CD4-positive, alpha-beta T cell treated with Interleukin-15 for 4 hours (primary cell): Measurements from ENCODE around the gene YKT6.
"Not testable (repeated sequence)": the region's sequence is repeated elsewhere in the genome, so short reads cannot be mapped to it uniquely, and the experiment has no call there.

Source experiments
- DNase-seq: peaks from one replicate; pipeline ENCODE4 v3.0.0-alpha.2; 2020; ENCODE audit warnings: low spot score

YKT6 gene

DNA sequence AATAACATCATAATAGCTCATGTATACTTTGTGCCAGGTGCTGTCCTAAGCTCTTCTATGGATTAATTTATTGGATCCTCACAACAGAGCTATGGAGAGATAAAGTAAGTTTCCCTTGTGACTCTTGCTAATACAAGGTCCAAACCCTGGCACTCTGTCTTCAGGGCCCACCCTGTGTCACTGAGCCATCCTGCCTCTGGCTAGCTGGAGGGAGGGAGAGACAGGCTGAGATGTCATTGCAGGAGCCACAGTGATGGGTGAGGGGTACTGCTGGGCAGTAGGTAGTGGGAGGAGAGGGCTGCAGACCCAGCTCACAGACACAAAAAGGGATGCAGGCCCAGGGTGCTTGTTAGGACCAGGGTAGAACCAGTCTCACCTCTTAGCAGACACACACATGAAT lies 28.4 kb upstream of the YKT6 start:
- DNase-seq: no peak

DNA sequence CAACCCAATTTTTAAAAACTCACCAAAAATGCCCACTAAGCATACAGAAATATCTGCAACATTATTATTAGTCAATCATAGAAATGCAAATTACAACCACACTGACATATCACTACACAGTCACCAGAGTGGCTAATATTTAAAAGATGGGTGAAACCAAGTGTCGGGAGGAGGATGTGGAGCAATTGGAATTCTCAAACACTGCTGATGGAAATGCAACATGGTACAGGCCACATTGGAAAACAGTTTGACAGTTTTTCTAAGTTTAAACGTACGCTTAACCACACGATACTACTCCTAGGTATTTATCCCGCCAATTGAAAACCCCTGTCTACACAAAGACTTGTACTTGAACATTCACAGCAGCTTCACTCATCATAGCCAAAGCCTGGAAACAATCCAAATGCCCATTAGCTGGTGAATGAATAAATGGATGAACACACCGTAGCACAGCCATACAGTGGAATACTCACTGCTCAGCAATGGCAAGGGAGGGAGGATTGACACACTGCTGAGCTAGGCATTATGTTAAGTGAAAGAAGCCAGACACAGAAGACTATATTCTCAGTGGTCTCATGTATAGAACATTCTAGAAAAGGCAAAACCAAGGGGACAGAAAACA lies 27.9 kb upstream of the YKT6 start:
- no peak for DNase-seq

- no peak for DNase-seq
Observed at GRCh38 chr7:44173911-44174693, 26.7 kb upstream of the YKT6 start.

DNA sequence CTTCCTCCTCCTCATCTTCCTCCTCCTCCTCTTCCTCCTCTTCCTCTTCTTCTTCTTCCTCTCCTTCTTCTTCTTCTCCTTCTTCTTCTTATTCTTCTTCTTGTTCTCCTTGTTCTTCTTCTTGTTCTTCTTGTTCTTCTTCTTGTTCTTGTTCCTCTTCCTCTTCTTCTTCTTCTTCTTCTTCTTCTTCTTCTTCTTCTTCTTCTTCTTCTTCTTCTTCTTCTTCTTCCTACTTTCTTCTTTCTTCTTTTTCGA lies 26.2 kb upstream of the YKT6 start:
- not testable (repeated sequence) for DNase-seq

DNA sequence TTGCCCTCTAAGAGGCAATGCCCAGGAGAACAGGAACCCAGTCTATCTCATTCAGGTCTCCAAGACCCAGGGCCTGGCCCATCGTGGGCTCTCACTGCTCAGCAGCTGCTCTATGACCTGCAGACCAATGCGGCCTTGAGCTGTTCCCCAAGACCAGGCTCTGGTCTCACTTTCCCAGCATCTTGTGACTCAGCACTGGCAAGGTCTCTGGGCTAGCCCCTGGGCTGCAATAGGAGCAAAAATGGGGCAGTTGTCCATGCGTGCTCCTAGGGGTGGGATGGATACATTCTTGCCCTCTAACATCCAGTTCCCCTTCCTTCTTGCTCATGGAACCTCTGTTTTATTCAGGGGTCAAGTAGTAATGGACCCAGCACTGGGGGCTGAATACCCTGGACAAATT lies 25.0 kb upstream of the YKT6 start:
- DNase-seq: no peak

GRCh38 chr7:44176486-44176885 lies 24.3 kb upstream of the YKT6 start:
- no peak for DNase-seq

DNA sequence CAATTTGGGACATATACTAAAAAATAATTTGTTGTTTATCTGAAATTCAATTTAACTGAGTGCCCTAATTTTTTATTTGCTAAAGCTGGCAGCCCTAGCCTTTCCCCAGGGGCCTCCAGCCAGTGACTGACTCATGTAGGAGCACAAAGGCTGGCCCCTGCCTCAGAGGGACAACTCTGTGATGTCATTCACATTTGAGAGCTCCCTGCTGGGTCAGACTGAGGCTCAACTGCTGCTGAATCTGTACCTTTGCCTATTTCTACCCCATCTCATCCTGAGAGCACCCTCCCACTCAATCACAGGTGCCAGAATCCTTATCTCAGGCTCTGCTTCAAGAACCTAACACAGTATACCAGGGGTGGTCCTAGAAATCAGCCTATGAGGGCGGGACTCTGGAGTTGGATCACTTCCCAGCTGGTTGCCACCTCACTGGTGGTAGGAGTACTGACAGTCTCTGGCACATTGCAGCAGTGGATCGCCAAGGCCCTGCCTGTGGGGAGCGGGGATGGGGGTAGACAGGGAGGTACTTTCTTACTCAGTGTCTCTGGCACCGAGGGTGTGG lies 23.1 kb upstream of the YKT6 start:
- DNase-seq: no peak

GRCh38 chr7:44180631-44181030 lies 20.1 kb upstream of the YKT6 start:
- no peak for DNase-seq

DNA sequence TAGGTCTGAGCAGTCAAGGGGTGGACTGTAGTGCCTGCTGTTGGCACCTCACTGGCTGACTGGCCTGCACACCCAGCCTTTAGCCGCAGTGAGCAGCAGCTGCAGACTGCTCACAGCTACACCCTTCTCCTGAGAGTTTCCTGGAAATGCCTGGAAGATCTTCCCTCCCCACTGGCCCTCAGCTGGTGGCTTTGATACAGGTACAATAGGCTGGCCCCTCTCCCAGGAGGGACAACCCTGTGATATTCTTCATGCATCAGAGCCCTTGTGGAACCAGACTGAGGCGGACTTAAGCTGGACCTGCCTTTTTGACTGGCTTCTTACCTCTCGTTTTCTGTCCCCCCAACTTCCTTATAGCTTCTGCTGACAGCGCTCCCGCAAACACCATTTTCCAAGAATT lies 18.0 kb upstream of the YKT6 start:
- no peak for DNase-seq

DNA sequence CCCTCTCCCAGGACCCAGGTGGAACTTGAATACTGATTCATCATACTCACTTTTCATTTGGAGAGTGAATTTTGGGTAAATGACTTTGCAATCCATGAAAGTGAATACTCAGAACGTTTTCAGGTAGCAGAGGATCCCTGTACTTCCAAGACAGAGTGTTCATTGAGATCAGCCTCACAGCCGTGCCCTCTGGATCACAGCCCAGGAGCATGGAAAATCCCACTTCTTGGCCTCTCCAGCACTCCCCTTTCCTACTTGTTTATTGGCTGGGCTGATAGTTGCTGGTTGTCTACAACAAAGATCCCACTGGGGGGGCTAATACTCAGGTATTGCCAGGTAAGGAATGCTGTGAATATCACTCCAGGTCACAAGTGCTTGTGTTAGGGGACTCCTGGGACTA lies 17.4 kb upstream of the YKT6 start:
- DNase-seq: no peak

DNA sequence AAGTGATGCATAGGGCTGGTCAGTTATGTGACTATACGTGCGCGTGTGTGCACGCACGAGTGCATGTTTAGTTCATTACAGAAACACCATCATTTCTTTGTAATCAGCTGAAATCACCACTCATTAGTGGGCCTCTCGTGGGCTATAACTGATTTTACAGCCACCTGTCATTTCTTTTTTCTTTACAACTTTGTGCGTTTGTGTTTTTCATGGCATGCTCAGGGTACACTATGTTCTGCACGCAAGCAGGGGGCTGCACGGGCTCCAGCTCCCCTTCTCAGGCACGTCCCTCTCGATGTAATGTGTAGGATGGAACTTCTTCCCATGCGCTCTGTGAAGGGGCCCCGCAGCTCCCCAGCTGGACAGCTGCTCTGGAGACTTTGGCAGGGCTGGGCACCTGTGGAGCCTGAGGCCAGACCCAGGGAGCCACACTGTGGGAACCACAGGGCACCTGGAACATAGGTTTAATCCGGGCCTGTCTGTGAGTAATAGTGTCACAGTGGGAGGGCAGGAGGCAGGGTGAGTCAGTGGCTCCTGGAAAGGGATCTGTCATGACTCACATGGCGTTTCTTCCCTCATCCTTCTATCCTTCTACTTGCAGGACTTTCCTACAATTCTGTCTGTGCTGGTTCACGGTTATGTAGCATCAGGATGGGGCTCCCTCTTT lies 16.4 kb upstream of the YKT6 start:
- DNase-seq: no peak

- no peak for DNase-seq
Observed at GRCh38 chr7:44184873-44185446, 15.8 kb upstream of the YKT6 start.

DNA sequence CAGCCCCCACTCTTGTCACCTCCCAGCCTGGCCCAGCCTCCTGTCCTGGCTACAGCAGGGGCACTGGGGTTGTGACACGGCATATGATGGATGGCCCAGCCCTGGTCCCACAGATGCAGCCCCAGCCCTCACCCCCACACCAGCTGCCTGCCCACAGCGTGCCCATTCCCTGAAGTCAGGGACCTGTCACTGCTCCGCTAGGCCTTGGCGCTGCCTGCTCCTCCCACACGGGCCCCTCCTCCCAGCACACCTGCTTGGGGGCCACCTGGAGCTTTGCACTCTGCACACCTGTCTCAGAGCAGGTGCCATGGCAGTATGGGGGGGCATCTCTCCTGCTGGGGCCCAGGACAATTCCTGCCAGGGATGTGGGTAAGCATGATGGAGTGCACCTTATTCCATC lies 15.0 kb upstream of the YKT6 start:
- DNase-seq: no peak

DNA sequence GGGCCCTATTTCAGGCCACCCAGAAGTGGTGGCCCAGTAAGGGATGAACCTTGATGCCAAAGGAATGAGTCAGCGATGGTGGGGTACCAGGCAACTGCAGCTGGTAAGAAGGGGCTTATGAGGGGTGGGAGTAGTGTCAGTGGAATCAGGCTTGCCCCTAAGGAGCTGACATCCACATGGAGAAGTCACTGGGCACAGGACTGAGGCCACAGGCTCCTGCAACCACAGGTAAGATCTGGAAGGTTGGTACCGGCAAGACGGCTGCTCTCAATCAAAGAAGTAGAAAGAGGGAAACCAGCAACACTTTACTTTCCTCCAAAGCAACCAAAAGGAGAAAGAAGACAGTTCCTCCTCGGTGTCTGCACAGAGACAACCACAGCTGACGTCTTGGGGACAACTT lies 14.0 kb upstream of the YKT6 start:
- no peak for DNase-seq

DNA sequence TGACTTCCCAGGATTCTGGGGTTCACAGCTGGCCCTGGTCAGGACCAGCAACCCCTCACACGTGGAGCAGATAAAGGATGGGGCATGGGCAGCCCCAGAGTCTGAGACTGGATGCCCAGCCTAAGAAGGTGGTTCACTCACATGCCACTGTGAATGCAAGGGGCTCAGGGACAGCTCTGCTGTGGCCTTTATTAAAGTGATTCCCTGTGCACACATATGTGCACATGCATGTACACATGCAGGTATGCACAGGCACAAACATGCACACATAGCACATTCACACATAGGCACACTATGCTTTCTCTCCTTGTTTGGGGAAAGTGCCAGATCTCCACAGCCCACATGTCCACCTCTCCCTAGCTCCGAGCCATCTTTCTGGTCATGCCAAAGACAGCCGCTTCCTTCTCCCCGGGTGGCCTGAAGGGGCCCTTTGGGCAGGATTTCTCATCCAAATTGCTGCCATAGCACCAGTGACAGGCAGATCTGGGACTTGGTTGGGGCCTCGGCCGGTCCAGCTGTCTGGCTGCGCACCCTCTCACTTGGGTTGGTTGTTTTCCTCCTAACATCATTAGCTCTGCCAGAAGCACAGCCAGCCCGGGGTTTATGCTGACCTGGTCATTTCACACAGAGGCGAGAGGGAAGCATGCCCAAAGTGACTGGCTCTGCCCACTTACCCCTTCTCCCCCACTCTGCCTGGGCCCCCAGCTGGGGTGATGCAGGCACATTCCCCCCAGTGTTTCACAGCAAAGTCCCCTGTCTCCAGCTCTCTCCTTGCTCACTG lies 13.0 kb upstream of the YKT6 start:
- DNase-seq: no peak

DNA sequence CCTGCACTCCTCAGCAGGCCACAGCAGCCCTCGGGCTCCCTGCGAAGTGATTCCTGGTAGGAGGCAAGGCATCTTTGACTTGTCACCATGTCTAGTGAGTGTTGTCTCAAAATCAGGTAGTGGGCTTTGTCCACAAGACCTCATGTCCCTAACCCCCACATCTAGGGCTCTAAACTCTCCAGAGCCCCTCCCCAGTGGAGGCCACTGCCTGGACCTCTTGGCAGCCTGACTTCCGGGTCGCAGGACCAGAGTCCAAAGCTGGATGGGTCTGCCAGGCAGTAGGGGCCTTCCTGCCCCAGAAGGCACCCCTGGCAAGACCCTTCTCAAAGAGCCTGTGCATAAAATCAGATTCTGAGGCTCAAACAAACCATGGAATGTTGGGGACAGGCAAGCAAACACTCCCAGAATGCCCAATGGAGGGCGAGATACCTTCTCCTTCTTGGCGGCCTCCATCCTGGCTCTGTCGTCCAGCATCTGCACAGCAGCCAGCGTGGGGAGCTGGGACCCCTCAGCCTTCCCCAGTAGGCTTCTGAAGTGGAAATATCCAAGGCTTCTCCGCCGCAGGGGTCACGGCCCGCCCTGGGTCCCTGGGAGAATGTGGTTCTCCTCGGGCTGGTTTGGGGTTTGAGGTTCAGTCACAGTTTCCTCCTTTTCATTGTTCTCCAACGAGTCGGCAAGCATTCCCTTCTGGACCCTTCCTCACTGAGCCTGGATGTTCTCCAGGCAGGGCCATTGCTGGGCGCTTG lies 12.1 kb upstream of the YKT6 start:
- no peak for DNase-seq

GRCh38 chr7:44189286-44189992 lies 11.3 kb upstream of the YKT6 start, which contains the start of gene GCK:
Gene GCK (minus strand): TSS chr7:44189439. CDS start chr7:44188953, 486 bp downstream.
- DNase-seq: no peak

GRCh38 chr7:44189993-44190872 lies 10.5 kb upstream of the YKT6 start:
- no peak for DNase-seq

GRCh38 chr7:44191171-44191570 lies 9.6 kb upstream of the YKT6 start:
- DNase-seq: no peak
